HCT116 (cell line): ENCODE measurements around the gene KCMF1.

Experiments used
- ATF3 ChIP-seq: IDR thresholded peaks from 2 replicates; pipeline ENCODE4 v1.6.1; 2012
- CBX3 ChIP-seq: IDR thresholded peaks from 2 replicates; pipeline ENCODE4 v1.6.1; 2012; ENCODE audit warnings: low read depth
- CTCF ChIP-seq, 3 experiments: fragments of 200-600 bp in 1 of 3; sonication (generic) in 1 of 3; IDR thresholded peaks in 2 of 3; conservative IDR thresholded peaks in 1 of 3; 2 replicates each; pipeline ENCODE4 v1.5.1; 2012 to 2017; ENCODE audit warnings: low read depth in 2 of 3, low read length in 2 of 3, antibody characterized with exemption in 1 of 3, borderline replicate concordance in 1 of 3, control low read depth in 1 of 3, mild to moderate bottlenecking in 1 of 3, mixed read lengths in 1 of 3, mixed run types in 1 of 3, moderate library complexity in 1 of 3; ENCODE audit not compliant: insufficient read depth in 1 of 3
- POLR2AphosphoS5 ChIP-seq: IDR thresholded peaks from 2 replicates; pipeline ENCODE4 v1.6.1; 2011; ENCODE audit warnings: mild to moderate bottlenecking, low read depth, low read length, moderate library complexity
- REST ChIP-seq: IDR thresholded peaks from 2 replicates; pipeline ENCODE4 v1.6.1; 2012; ENCODE audit warnings: low read depth
- SIN3A ChIP-seq: IDR thresholded peaks from 2 replicates; pipeline ENCODE4 v1.6.1; 2012; ENCODE audit warnings: low read depth

- no peak for TF ChIP-seq CTCF (IDR thresholded peaks at IDR 0.05 in 2 of 3, conservative IDR thresholded peaks at IDR 0.05 in 1 of 3; ENCODE audit: borderline replicate concordance in 1 of 3, insufficient read depth in 1 of 3, low read depth in 2 of 3, low read length in 2 of 3)
- no peak for TF ChIP-seq POLR2AphosphoS5
- no peak for TF ChIP-seq REST
- no peak for TF ChIP-seq ATF3
- TF ChIP-seq CBX3 = no peak
- TF ChIP-seq SIN3A = no peak
These were observed 20.6 kb downstream of the KCMF1 start for GRCh38 chr2:84991404-84992160.
